ENCODE data around the gene INHBE.

- TF ChIP-seq TAF1 (IDR thresholded peaks at IDR 0.05; ENCODE audit: borderline replicate concordance, insufficient read depth, low read length) (no peak), SIN3A (IDR thresholded peaks at IDR 0.05; ENCODE audit: borderline replicate concordance, insufficient read depth, low read length) (no peak), POLR2AphosphoS5 (IDR thresholded peaks at IDR 0.05; ENCODE audit: low read depth, low read length) (no peak), REST (IDR thresholded peaks at IDR 0.05; ENCODE audit: insufficient read depth in 1 of 2, low read depth in 2 of 2, low read length in 2 of 2) (no peak)
Measured at GRCh38 chr12:57420482-57420881, 34.6 kb upstream of the INHBE start.

All from PFSK-1 (cell line).